Karpas-422 (cell line): ENCODE measurements around the gene RHO. TPM values are rescaled to one million over a fixed set of nuclear protein-coding genes. Genes with fewer than 3 reads are reported as not detected.
"Not testable (repeated sequence)": the region's sequence is repeated elsewhere in the genome, so short reads cannot be mapped to it uniquely, and the experiment has no call there.

Experiments
- DNase-seq: peaks from one replicate; pipeline ENCODE4 v3.0.0-alpha.2; 2015
- H2AFZ ChIP-seq: fragments of 200-600 bp; sonication (generic); 2 replicates; pipeline ENCODE4 v1.6.1; 2014; ENCODE audit warnings: antibody characterized with exemption, low read length, mixed read lengths
- H3K27ac ChIP-seq: fragments of 200-600 bp; sonication (generic); 2 replicates; pipeline ENCODE4 v1.5.1; 2014; ENCODE audit warnings: mild to moderate bottlenecking, low read length, moderate library complexity
- H3K27me3 ChIP-seq: fragments of 200-600 bp; sonication (generic); 2 replicates; pipeline ENCODE4 v1.6.1; 2014; ENCODE audit warnings: low read length, mixed read lengths
- H3K36me3 ChIP-seq: fragments of 200-600 bp; sonication (generic); 2 replicates; pipeline ENCODE4 v1.6.1; 2014; ENCODE audit warnings: low read length, mixed read lengths; ENCODE audit not compliant: insufficient read depth
- H3K4me1 ChIP-seq: fragments of 200-600 bp; sonication (generic); 2 replicates; pipeline ENCODE4 v1.6.1; 2014; ENCODE audit warnings: mild to moderate bottlenecking, low read length, mixed read lengths
- H3K4me2 ChIP-seq: fragments of 200-600 bp; sonication (generic); 2 replicates; pipeline ENCODE4 v1.6.1; 2014; ENCODE audit warnings: low read length, low read depth, mild to moderate bottlenecking; ENCODE audit not compliant: poor library complexity, severe bottlenecking
- H3K4me3 ChIP-seq: fragments of 200-600 bp; sonication (generic); 2 replicates; pipeline ENCODE4 v1.5.1; 2014; ENCODE audit warnings: mild to moderate bottlenecking, antibody characterized with exemption, low read length, mixed read lengths
- H3K79me2 ChIP-seq: fragments of 200-600 bp; sonication (generic); 2 replicates; pipeline ENCODE4 v1.6.1; 2014; ENCODE audit warnings: mild to moderate bottlenecking, low read length, mixed read lengths
- H3K9ac ChIP-seq: fragments of 200-600 bp; sonication (generic); 2 replicates; pipeline ENCODE4 v1.6.0; 2014; ENCODE audit warnings: low read length
- H3K9me2 ChIP-seq: fragments of 200-600 bp; sonication (generic), shearing (Covaris generic); replicated peaks from 2 replicates; pipeline ENCODE4 v1.6.0; 2014; ENCODE audit warnings: mild to moderate bottlenecking, low read length, moderate library complexity; ENCODE audit not compliant: insufficient read depth
- H3K9me3 ChIP-seq: fragments of 300-700, 200-600 bp; sonication (generic); 2 replicates; pipeline ENCODE4 v1.6.1; 2014; ENCODE audit warnings: low read length, mixed read lengths
- H4K20me1 ChIP-seq: fragments of 200-600 bp; sonication (generic); 2 replicates; pipeline ENCODE4 v1.6.1; 2014; ENCODE audit warnings: mild to moderate bottlenecking, antibody characterized with exemption, low read length, low read depth; ENCODE audit not compliant: insufficient read depth
- total RNA-seq: library from RNA; depleted of rRNA; stranded (reverse); fragments of >200 nt; shearing (Covaris generic); gene quantifications from 2 replicates; pipeline ENCODE4 v1.2.3, GENCODE V29; 2014; ENCODE audit warnings: low replicate concordance

The RHO gene
- total RNA-seq, 1 experiment from 2014 or later: not detected

DNA sequence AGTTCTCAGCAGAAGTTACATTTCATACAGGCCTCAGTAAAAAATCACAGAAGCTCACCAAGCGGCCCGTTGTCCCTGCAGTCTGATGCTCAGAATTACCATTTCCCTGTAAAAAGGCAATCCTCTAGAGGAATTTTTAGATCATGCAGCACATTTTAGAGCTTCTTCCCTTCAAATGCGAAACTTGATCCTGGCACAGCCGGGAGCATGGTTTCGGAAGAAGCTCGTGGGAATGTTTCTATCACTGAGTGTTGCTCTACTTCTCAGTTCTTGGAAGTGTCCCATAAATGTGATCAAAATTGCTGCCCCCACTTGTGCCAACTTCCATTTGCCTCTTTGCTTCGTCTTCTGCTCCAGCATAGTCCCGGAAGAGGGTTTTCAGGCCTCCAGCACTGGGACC lies 10.8 kb downstream of the RHO start:
- Histone ChIP-seq H3K4me3 (no peak overlapping the region), H3K4me2 (no peak overlapping the region), H3K79me2 (no peaks in the 10 kb centered on the region), H3K36me3 (no peaks in the 10 kb centered on the region), H3K27ac (no peak overlapping the region), H3K4me1 (no peaks in the 10 kb centered on the region), H3K9me2 (no peaks in the 10 kb centered on the region), H3K27me3 (no peaks in the 10 kb centered on the region), H2AFZ (no peak overlapping the region), H3K9me3 (no peaks in the 10 kb centered on the region), H4K20me1 (no peaks in the 10 kb centered on the region), H3K9ac (no peak overlapping the region)
- DNase-seq: no peak

DNA sequence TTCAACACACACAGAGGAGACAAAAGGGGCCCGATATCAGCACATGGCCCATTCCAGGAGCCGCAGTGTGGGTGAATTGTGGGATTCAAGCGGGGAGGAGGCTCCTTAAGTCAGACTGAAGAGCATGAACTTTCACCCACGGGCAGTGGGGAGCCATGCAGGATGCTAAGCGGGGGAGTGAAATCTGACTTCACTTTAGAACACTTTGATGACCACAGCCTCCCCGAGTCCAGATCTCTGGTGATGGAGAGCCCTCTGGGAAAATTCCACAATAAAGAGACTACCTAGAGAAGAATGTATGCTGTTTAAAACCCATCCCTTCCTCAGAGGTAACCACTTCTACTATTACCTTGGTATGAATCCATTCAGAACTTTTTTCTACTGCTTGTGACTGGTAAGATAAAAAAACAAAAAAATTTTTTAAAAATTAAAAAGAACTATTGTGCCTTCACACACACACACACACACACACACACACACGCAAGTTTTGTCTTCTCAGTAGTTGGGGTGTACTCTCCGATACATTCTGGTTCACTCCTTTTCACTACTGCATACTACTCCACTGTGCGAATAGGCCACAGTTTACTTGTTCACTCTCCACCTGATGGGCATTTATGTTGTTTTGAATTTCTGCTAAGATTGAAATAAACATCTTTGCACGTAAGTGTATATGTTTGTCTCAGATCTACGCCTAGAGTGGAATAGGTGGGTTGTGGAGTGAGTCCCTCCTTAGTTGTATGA lies 12.5 kb downstream of the RHO start:
- Histone ChIP-seq H2AFZ (no peak overlapping the region), H3K9ac (no peak overlapping the region), H3K9me2 (no peaks in the 10 kb centered on the region), H3K4me1 (no peaks in the 10 kb centered on the region), H3K9me3 (no peaks in the 10 kb centered on the region), H3K36me3 (no peaks in the 10 kb centered on the region), H3K4me3 (no peak overlapping the region), H4K20me1 (no peaks in the 10 kb centered on the region), H3K27me3 (no peaks in the 10 kb centered on the region), H3K79me2 (no peaks in the 10 kb centered on the region), H3K4me2 (no peak overlapping the region), H3K27ac (no peak overlapping the region)
- DNase-seq: no peak

DNA sequence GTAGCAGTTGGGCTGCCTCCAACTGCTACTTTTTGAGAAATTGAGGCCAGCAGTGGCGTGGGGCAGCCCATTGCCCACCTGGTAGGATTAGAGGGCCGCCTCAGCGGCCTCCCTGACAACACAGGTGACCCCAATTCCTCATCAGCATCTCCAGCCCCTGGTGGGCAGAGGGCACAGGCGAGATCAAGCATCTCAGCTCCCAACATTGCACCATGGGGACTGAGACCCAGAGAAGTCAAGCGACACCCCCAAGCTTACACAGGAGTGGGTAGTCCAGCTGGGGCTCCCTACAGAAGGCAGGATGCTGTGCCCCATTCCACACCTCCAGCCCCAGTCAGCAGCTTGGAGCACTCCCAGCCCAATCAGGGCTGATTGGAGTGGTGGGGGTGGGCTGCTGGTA lies 14.3 kb downstream of the RHO start:
- Histone ChIP-seq H3K27me3 (no peaks in the 10 kb centered on the region), H3K27ac (no peak overlapping the region), H4K20me1 (no peaks in the 10 kb centered on the region), H3K9me2 (no peaks in the 10 kb centered on the region), H3K4me1 (no peaks in the 10 kb centered on the region), H3K79me2 (no peaks in the 10 kb centered on the region), H2AFZ (no peak overlapping the region), H3K9me3 (no peaks in the 10 kb centered on the region), H3K4me2 (no peak overlapping the region), H3K4me3 (no peak overlapping the region), H3K36me3 (no peaks in the 10 kb centered on the region), H3K9ac (no peak overlapping the region)
- no peak for DNase-seq

DNA sequence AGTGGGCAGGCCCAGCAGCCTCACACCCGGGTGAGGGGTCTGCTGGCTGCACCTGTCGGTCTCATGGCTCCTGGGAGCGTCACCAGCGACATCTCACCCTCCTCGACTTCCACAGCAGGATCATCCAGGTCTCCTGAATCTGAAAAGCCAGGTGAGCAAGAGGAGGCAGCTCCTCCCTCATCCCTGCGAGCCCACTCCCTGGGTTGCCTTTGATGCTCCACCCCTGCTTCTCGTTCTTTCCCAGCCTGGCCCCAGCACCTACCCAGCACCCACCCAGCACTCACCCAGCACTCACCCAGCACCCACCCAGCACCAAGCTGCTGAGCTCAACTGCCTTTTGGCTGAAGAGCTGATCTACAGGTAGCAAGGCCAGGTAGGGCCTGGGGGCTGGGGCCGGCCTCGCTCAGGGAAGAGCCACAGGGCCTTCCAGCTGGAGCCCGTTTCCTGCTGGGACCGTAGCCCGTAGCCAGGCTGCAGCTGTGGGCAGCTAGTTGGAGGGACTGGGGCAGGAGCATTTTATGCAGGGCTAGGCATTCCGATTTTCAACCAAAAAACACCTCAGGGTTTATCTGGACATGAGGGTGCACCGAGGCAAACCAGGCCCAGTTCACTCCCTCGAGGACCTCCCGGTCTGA lies 14.8 kb downstream of the RHO start, which contains the start of gene H1-8:
Gene H1-8 (plus strand): TSS at position 20 of the 635 bp plus-strand sequence. CDS start 44 bp downstream, at position 64.
- Histone ChIP-seq H3K4me1 (no peaks in the 10 kb centered on the region), H3K4me3 (no peak within 1 kb of the TSS), H2AFZ (no peak within 1 kb of the TSS), H3K9me3 (no peaks in the 10 kb centered on the region), H3K9me2 (no peaks in the 10 kb centered on the region), H3K4me2 (no peak within 1 kb of the TSS), H3K27me3 (no peaks in the 10 kb centered on the region), H3K36me3 (no peaks in the 10 kb centered on the region), H3K27ac (no peak within 1 kb of the TSS), H4K20me1 (no peaks in the 10 kb centered on the region), H3K79me2 (no peaks in the 10 kb centered on the region), H3K9ac (no peak within 1 kb of the TSS)
- DNase-seq: no peak

DNA sequence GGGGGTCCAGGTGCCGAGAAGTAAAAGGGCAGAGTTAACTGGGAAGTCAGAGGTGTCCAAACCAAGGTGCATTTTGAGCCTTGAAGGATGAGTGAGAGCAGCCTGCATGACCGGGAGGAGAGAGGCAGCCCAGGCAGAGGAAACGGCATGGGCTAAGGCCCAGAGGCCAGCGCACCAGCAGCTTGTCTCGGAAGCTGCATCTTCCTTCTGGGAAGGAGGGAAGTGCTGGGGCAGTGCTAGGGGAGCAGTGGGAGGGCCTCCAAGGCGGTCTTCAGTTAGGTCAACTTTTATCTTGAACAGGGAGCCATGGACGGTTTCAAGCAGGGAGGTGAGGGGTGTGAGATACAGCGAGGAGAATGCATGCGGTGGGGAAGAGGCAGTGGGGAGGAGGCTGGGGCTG lies 15.6 kb downstream of the RHO start:
- H3K4me3 ChIP-seq: no peak overlapping the region
- H3K27me3 ChIP-seq: no peaks in the 10 kb centered on the region
- H3K9me2 ChIP-seq: no peaks in the 10 kb centered on the region
- H4K20me1 ChIP-seq: no peaks in the 10 kb centered on the region
- DNase-seq: no peak
- H3K4me1 ChIP-seq: no peaks in the 10 kb centered on the region
- H3K4me2 ChIP-seq: no peak overlapping the region
- H3K9ac ChIP-seq: no peak overlapping the region
- no peaks in the 10 kb centered on the region for H3K9me3 ChIP-seq
- H3K27ac ChIP-seq: no peak overlapping the region
- H3K36me3 ChIP-seq: no peaks in the 10 kb centered on the region
- no peak overlapping the region for H2AFZ ChIP-seq
- H3K79me2 ChIP-seq: no peaks in the 10 kb centered on the region

DNA sequence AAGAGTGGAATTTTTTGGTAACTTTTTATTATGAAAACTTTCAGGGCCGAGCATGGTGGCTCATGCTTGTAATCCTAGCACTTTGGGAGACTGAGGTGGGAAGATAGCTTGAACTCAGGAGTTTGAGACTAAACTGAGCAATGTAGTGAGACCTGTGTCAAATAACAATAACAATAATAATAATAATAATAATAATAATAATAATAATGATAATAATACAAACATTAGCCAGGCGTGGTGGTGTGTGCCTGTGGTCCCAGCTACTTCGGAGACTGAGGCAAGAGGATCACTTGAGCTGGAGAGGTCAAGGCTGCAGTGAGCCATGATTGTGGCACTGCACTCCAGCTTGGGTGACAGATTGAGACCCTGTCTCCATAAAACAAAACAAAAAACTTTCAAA lies 17.5 kb downstream of the RHO start:
- not testable (repeated sequence) for H3K79me2 ChIP-seq, H4K20me1 ChIP-seq, H3K27me3 ChIP-seq, H3K4me1 ChIP-seq, H2AFZ ChIP-seq, H3K27ac ChIP-seq, H3K4me2 ChIP-seq, H3K36me3 ChIP-seq, H3K9ac ChIP-seq, DNase-seq, H3K9me3 ChIP-seq, H3K9me2 ChIP-seq, H3K4me3 ChIP-seq

DNA sequence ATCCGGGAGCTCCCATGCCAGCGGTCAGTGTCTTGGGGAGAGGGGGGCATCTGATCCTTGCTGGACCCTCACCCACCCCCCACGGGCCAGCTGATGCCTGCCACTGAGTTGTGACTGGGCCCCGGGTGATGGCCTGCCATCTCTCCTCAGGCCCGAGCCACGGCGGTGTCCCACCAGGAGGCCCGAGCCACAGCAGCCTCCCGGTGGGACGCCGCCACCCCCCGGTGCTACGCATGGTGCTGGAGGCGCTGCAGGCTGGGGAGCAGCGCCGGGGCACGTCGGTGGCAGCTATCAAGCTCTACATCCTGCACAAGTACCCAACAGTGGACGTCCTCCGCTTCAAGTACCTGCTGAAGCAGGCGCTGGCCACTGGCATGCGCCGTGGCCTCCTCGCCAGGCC lies 18.8 kb downstream of the RHO start:
- H3K4me1 ChIP-seq: no peaks in the 10 kb centered on the region
- H4K20me1 ChIP-seq: no peaks in the 10 kb centered on the region
- no peak overlapping the region for H3K4me2 ChIP-seq
- no peak overlapping the region for H3K4me3 ChIP-seq
- no peak for DNase-seq
- H3K9ac ChIP-seq: no peak overlapping the region
- H3K36me3 ChIP-seq: no peaks in the 10 kb centered on the region
- no peaks in the 10 kb centered on the region for H3K9me2 ChIP-seq
- H2AFZ ChIP-seq: no peak overlapping the region
- no peak overlapping the region for H3K27ac ChIP-seq
- H3K79me2 ChIP-seq: no peaks in the 10 kb centered on the region
- no peaks in the 10 kb centered on the region for H3K27me3 ChIP-seq
- no peaks in the 10 kb centered on the region for H3K9me3 ChIP-seq

DNA sequence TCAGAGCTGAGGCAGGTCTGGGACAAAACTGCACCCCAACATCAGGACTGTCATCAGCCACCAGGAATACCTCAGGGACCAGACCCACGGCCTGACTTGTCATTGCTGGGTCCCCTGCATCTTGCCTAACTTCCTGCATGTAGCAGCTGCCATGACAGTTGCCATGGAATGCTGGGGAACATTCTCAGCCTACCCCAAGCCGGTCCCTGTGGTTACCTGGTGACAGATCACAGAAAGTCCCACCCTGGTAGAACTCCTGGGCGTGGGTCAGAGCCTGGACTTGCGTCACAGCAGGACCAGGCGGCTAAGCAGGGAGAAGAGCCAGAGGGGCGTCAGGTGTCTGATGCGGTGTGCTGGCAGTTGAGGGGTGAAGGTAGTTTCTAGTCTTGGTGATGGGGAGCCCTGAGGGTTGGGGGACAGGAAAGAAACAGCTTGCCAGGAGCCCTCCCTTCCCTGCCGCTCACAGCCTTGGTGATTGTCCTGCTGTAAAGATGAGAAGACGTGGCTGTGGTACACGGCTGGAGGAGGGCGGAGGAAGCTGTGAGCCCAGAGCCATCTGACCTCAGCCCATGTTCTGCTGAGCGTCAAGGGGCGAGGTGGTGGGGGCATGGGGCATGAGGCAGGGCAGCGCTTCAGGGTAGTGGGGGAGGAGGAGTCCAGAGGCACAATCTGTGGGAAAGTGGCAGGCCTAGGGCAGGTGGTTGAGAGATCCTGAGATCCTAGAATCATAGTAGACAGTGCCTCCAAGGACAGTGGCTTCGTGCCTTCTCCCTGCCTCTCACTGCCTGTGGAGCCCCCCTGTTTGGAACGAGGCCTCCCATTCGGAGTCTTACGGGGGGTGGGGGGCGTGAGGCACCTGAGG lies 19.9 kb downstream of the RHO start:
- Histone ChIP-seq H3K36me3 (no peaks in the 10 kb centered on the region), H3K4me3 (no peak overlapping the region), H3K4me1 (peaks cover 2% of the 10 kb centered on the region), H3K9me2 (no peaks in the 10 kb centered on the region), H3K27me3 (no peaks in the 10 kb centered on the region; the same call in 1 of the 2 replicates), H3K4me2 (no peak overlapping the region), H2AFZ (no peak overlapping the region), H3K27ac (no peak overlapping the region), H3K9ac (no peak overlapping the region), H3K9me3 (no peaks in the 10 kb centered on the region), H3K79me2 (no peaks in the 10 kb centered on the region), H4K20me1 (no peaks in the 10 kb centered on the region)
- DNase-seq: no peak
